Activated CD4-positive, alpha-beta T cell treated with anti-CD3 and anti-CD28 coated beads for 36 hours (primary cell): ENCODE results near the gene MAN1C1. TPM values are rescaled to one million over a fixed set of nuclear protein-coding genes. Genes with fewer than 3 reads are reported as not detected.

Source experiments
- ATAC-seq: fragments of 200-7000 bp; cut with Tn5 transposase; one replicate; pipeline ENCODE4 v1.10.0; 2021; ENCODE audit warnings: mild to moderate bottlenecking, moderate library complexity
- CTCF ChIA-PET: fragments of 350-600 bp; sonication (Branson Sonifier 250); formaldehyde crosslinking; loops from one replicate; lab custom pipeline; 2021; ENCODE audit warnings: antibody characterized with exemption; lab: Charles Lee
- POLR2A ChIA-PET: fragments of 350-600 bp; sonication (Branson Sonifier 250); formaldehyde crosslinking; loops from one replicate; lab custom pipeline; 2021; ENCODE audit warnings: antibody characterized with exemption, inconsistent platforms; lab: Charles Lee
- DNase-seq: peaks from one replicate; pipeline ENCODE4 v3.0.0-alpha.2; 2020
- H3K27ac Mint-ChIP-seq: one replicate; pipeline ENCODE4 v1.8.0; 2021; ENCODE audit warnings: mixed read lengths
- H3K27me3 Mint-ChIP-seq: one replicate; pipeline ENCODE4 v1.8.0; 2021; ENCODE audit warnings: mixed read lengths
- H3K36me3 Mint-ChIP-seq: one replicate; pipeline ENCODE4 v1.8.0; 2021; ENCODE audit warnings: low read depth, mixed read lengths
- H3K4me1 Mint-ChIP-seq: one replicate; pipeline ENCODE4 v1.8.0; 2021; ENCODE audit warnings: mixed read lengths
- H3K4me3 Mint-ChIP-seq: one replicate; pipeline ENCODE4 v1.8.0; 2021; ENCODE audit warnings: mild to moderate bottlenecking, moderate library complexity, mixed read lengths
- H3K9me3 Mint-ChIP-seq: one replicate; pipeline ENCODE4 v1.8.0; 2021; ENCODE audit warnings: low read depth, mixed read lengths
- intact Hi-C, 2 experiments: fragments of 100-400 bp; cut with DNase I in 1 of 2; cut with micrococcal nuclease in 1 of 2; formaldehyde crosslinking; loops; one replicate each; pipeline versions ENCODE4 v1.14.2 to v1.15.1; 2022 to 2024; cut with DNase I, micrococcal nuclease
- total RNA-seq, 2 experiments: library from RNA; stranded (reverse); gene quantifications; one replicate each; pipeline ENCODE4 v1.2.3, GENCODE V29; 2021

MAN1C1 gene
- total RNA-seq, 2 experiments from 2014 or later = 10.0 to 10.1 TPM

DNA sequence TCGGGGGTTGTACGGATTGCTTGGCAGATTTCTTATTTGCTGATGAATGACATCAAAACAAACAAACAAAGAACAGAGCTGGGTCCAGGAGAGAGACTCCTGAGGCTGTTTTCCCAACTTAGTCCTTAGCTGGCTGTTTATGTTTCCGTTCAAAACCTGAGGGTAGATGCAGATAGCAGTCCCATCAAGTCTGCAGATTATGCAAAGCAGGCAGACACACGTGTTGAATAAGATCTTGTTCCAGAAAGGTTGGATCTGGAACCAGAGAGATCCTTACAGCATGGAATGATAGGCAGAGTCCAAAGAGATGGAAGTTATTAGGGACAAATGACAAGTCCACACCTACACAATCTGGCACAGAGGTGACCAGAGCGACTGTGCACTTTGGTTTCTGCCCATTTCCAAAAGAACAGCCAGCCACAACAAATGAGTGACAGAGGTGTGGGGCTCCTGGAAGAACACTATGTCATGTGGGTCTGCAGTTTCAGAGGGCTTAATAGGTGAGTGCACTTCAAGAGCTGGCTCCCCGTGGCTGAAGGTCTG, 65.5 kb downstream of the MAN1C1 start:
- H3K36me3 Mint-ChIP-seq = peaks cover 3% of the 10 kb centered on the region
- DNase-seq (no peak), ATAC-seq (no peak)
- no peak overlapping the region for H3K4me3 Mint-ChIP-seq
- no peak overlapping the region for H3K27ac Mint-ChIP-seq
- intact Hi-C loops = no loop called here
- H3K9me3 Mint-ChIP-seq = no peaks in the 10 kb centered on the region
- H3K4me1 Mint-ChIP-seq = peaks cover 63% of the 10 kb centered on the region
- POLR2A ChIA-PET = interaction anchor here (0.7 kb wide), 1 partner anchor 41 kb away, joined by 4 read pairs; no protein-coding TSS in a partner anchor
- CTCF ChIA-PET = interaction anchor here (0.6 to 2.5 kb wide), 3 partner anchors 11 to 1158 kb away, joined by 3 to 16 read pairs (median 5); no protein-coding TSS in a partner anchor
- peaks cover 2% of the 10 kb centered on the region for H3K27me3 Mint-ChIP-seq

DNA sequence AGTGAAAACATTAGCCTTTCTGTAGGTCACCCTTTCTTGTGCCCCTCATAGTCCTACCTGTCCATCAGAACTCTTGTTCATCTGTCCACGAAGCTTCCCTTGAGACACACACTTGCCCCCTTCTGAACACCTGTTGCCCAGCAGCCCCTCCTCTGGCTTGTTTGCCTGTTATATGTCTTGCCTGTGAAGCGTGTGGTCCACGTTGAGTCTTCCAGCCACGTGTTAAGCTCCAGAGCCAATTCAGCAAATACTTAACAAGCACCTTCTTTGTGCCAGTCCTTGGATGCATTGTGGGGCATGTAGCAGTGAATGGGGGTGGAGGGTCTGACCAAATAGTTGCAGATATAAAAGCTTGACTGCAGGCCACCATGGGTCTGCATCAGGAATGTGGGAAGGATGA, 66.6 kb downstream of the MAN1C1 start:
- peaks cover 2% of the 10 kb centered on the region for H3K27me3 Mint-ChIP-seq
- POLR2A ChIA-PET = no interaction called here

DNA sequence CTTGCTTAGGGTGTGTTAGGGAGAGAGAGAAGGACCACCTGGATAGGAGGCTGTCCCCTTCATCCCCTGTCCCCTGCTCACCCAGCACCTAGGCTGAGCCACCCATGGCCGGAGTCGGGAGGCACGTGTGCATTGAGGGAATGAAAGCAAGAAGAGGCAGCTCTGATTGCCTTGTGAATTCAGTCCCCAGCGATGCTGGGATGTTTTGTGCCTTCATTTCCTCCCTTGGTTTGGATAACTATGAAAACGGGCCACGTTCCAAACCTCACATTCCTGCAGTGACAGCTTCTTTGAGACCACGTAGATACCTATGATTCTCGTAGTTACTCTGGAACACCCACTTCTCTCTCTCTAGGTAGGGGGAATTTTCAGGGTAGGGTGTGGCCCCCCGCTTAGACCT, 67.1 kb downstream of the MAN1C1 start:
- ChIA-PET POLR2A (no interaction called here), CTCF (interaction anchor here (1.2 to 2.5 kb wide), 3 partner anchors 10 to 75 kb away, joined by 3 to 16 read pairs (median 8); no protein-coding TSS in a partner anchor)
- intact Hi-C loops = no loop called here
- no peak for ATAC-seq
- H3K36me3 Mint-ChIP-seq = peaks cover 9% of the 10 kb centered on the region
- H3K4me1 Mint-ChIP-seq = peaks cover 61% of the 10 kb centered on the region
- no peak overlapping the region for H3K27ac Mint-ChIP-seq
- no peaks in the 10 kb centered on the region for H3K9me3 Mint-ChIP-seq
- H3K4me3 Mint-ChIP-seq = no peak overlapping the region
- peaks cover 2% of the 10 kb centered on the region for H3K27me3 Mint-ChIP-seq
- no peak for DNase-seq

More for the DNA sequence above, 66.6 kb downstream of the MAN1C1 start:
- peaks cover 62% of the 10 kb centered on the region for H3K4me1 Mint-ChIP-seq
- no peak overlapping the region for H3K4me3 Mint-ChIP-seq
- H3K27ac Mint-ChIP-seq = no peak overlapping the region
- H3K36me3 Mint-ChIP-seq = peaks cover 8% of the 10 kb centered on the region
- DNase-seq (no peak), ATAC-seq (no peak)
- CTCF ChIA-PET = interaction anchor here (1.2 to 2.5 kb wide), 3 partner anchors 10 to 74 kb away, joined by 3 to 16 read pairs (median 8); no protein-coding TSS in a partner anchor
- intact Hi-C loops = no loop called here
- no peaks in the 10 kb centered on the region for H3K9me3 Mint-ChIP-seq

DNA sequence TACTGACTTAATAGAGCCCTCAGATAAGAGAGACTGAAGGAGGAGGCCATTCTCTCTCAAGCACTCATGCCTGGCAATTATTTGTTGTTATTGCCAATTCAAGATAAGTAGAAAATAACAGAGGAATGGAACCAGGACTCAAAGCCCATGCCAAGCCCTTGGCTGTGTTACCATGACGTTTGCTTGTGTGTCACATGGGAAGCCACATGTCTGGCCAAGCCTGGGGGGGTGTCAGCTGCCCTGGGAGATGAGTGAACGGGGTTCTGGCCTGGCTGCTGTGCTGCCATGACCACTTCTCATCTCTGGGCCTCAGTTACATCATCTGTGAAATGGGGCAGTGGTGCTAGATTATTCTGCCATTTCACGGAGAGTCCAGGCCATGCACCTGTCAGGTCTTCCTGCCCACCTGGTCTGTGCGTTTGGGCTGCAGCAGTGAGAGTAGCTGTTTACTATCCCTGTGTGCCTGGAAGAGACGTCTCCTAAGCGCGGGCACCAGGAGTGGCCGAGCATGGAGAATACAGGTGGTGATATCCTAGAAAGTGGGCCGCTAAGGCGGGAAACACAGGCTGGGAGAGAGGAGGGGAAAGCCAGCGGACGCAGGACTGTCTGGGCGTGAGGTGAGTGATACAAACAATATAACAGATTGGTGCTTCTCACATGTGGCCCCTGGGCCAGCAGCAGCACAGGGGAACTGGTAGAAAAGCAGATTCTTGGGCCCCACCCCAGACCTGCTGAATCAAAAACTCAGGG, 67.8 kb downstream of the MAN1C1 start:
- H3K27ac Mint-ChIP-seq = no peak overlapping the region
- CTCF ChIA-PET = interaction anchor here (0.6 to 2.5 kb wide), 4 partner anchors 9 to 131 kb away, joined by 3 to 16 read pairs (median 6); no protein-coding TSS in a partner anchor

DNA sequence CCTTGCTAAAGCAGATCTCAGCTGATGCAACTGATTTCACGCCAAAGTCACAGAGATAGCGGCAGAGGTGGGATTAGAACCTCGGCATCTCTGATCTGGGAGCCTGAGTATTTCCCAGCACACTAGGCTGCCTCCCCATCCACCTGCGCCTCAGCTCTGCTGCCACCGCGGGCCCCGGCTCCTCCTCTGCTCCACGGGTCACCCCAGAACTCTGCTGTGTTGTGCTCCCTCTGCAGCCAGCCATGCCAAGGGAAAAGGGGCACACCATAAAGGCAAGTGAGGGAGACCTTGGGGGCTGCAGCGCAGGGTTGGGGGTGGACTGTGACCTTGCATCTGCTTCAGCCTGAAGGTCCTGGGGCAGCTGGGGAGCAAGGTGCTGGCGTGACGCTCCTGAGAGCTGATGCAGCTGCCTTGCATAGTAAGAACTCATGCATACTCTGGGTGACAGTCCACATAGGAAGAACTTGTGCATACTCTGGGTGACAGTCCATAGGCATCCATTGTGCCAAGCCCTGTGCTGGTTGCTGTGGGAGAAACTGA, 68.7 kb downstream of the MAN1C1 start:
- H3K27me3 Mint-ChIP-seq = peaks cover 1% of the 10 kb centered on the region
- H3K9me3 Mint-ChIP-seq = no peaks in the 10 kb centered on the region

More for the DNA sequence above, 67.8 kb downstream of the MAN1C1 start:
- Mint-ChIP-seq H3K4me1 (peaks cover 59% of the 10 kb centered on the region), H3K9me3 (no peaks in the 10 kb centered on the region), H3K36me3 (peaks cover 13% of the 10 kb centered on the region), H3K27me3 (peaks cover 2% of the 10 kb centered on the region), H3K4me3 (no peak overlapping the region)
- intact Hi-C loops = no loop called here
- DNase-seq (no peak), ATAC-seq (no peak)
- POLR2A ChIA-PET = no interaction called here

GRCh38 chr1:25685938-25686665, 69.5 kb downstream of the MAN1C1 start:
- H3K36me3 Mint-ChIP-seq = peaks cover 11% of the 10 kb centered on the region
- DNase-seq = no peak
- no peaks in the 10 kb centered on the region for H3K9me3 Mint-ChIP-seq
- H3K27ac Mint-ChIP-seq = no peak overlapping the region
- H3K4me3 Mint-ChIP-seq = no peak overlapping the region
- POLR2A ChIA-PET = no interaction called here
- no peaks in the 10 kb centered on the region for H3K27me3 Mint-ChIP-seq
- intact Hi-C loops = no loop called here
- no peak for ATAC-seq
- H3K4me1 Mint-ChIP-seq = peaks cover 57% of the 10 kb centered on the region
- CTCF ChIA-PET = interaction anchor here (0.7 to 1.4 kb wide), 2 partner anchors 10 to 86 kb away, joined by 3 to 4 read pairs; no protein-coding TSS in a partner anchor

More for the DNA sequence above, 68.7 kb downstream of the MAN1C1 start:
- Mint-ChIP-seq H3K4me1 (peaks cover 62% of the 10 kb centered on the region), H3K27ac (no peak overlapping the region), H3K4me3 (no peak overlapping the region), H3K36me3 (peaks cover 12% of the 10 kb centered on the region)
- ChIA-PET POLR2A (no interaction called here), CTCF (interaction anchor here (0.6 to 2.1 kb wide), 3 partner anchors 9 to 130 kb away, joined by 3 to 8 read pairs (median 4); no protein-coding TSS in a partner anchor)
- DNase-seq (no peak), ATAC-seq (no peak)
- intact Hi-C loops = no loop called here

DNA sequence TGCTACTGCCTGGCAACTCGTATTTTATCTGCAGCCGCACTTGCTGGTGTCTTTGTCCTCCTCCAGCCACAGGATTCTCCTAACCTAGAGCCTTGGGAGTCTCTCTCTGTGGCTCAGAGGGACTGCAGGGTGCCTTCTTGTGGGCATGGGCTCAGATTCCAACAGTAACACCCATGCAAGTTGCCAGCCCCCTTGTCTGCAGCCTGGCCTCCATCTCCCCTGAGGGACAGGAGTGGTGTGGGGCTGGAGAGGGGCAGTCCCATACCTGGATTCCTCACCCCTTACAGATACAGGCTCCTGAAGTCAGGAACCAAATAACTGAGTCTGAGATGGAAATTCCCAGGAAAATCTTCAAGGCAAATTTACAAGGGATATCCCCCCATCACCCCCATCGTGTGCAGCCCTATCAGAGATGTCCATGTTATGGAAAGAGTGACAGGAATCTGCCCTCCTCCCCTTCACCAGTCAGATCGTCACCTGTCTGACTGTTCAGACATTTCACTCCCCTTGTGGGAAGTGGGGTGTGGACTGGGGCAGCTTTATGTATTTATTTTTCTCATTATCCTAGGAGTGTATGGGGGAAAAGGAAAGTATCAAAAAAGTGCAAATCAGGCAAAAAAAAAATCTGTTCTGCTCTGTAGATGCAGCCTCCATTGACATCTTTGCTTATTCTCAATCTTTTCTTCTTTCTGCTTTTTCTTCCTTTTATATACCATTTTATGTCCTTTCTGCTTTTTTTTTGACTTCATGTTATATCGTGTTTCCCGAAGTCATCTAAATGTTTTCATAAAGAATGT, 70.8 kb downstream of the MAN1C1 start:
- intact Hi-C loops = no loop called here
- DNase-seq (no peak), ATAC-seq (no peak)
- ChIA-PET POLR2A (no interaction called here), CTCF (interaction anchor here (0.7 kb wide), 1 partner anchor 85 kb away, joined by 3 read pairs; no protein-coding TSS in a partner anchor)
- Mint-ChIP-seq H3K4me3 (no peak overlapping the region), H3K4me1 (peaks cover 54% of the 10 kb centered on the region), H3K36me3 (peaks cover 11% of the 10 kb centered on the region), H3K27ac (no peak overlapping the region), H3K9me3 (no peaks in the 10 kb centered on the region), H3K27me3 (no peaks in the 10 kb centered on the region)

- Mint-ChIP-seq H3K9me3 (no peaks in the 10 kb centered on the region), H3K27ac (no peak overlapping the region), H3K4me1 (peaks cover 49% of the 10 kb centered on the region), H3K27me3 (no peaks in the 10 kb centered on the region), H3K4me3 (no peak overlapping the region), H3K36me3 (peaks cover 11% of the 10 kb centered on the region)
- ATAC-seq (no peak), DNase-seq (no peak)
- intact Hi-C loops = no loop called here
- ChIA-PET CTCF (interaction anchor here (0.6 to 0.7 kb wide), 3 partner anchors 119 to 1067 kb away, joined by 3 read pairs; no protein-coding TSS in a partner anchor), POLR2A (no interaction called here)
These were observed 72.0 kb downstream of the MAN1C1 start for GRCh38 chr1:25688390-25689119.

- Mint-ChIP-seq H3K4me1 (peaks cover 43% of the 10 kb centered on the region), H3K27me3 (no peaks in the 10 kb centered on the region), H3K9me3 (no peaks in the 10 kb centered on the region), H3K27ac (no peak overlapping the region), H3K4me3 (no peak overlapping the region), H3K36me3 (peaks cover 11% of the 10 kb centered on the region)
- ChIA-PET POLR2A (no interaction called here), CTCF (interaction anchor here (0.9 to 1.9 kb wide), 3 partner anchors 14 to 120 kb away, joined by 3 to 5 read pairs (median 3); no protein-coding TSS in a partner anchor)
- intact Hi-C loops = loop anchor here in 1 of 2 experiments (5.0 kb wide), 1 partner anchor 143 kb away; no protein-coding TSS in a partner anchor
- peak; percentile 37 for ATAC-seq
- no peak for DNase-seq
These were observed 73.2 kb downstream of the MAN1C1 start for GRCh38 chr1:25689686-25690381.
